Type B pancreatic cell (in vitro differentiated cells): Measurements from ENCODE around the gene TMTC4. TPM values are rescaled to one million over a fixed set of nuclear protein-coding genes. Genes with fewer than 3 reads are reported as not detected.
"Not testable (repeated sequence)": the region's sequence is repeated elsewhere in the genome, so short reads cannot be mapped to it uniquely, and the experiment has no call there.

Source experiments
- DNase-seq: peaks from one replicate; pipeline ENCODE4 v3.0.0; 2021; ENCODE audit warnings: mixed read lengths; ENCODE audit not compliant: unreplicated experiment; ENCODE audit errors: extremely low spot score
- H3K27ac Mint-ChIP-seq: 2 replicates; pipeline ENCODE4 v1.8.0; 2021; ENCODE audit warnings: mild to moderate bottlenecking, mixed read lengths
- H3K27me3 Mint-ChIP-seq: 2 replicates; pipeline ENCODE4 v1.8.0; 2021; ENCODE audit warnings: mixed read lengths
- H3K36me3 Mint-ChIP-seq: 2 replicates; pipeline ENCODE4 v1.8.0; 2021; ENCODE audit warnings: mixed read lengths
- H3K4me1 Mint-ChIP-seq: one replicate; pipeline ENCODE4 v1.8.0; 2021; ENCODE audit warnings: mixed read lengths; ENCODE audit not compliant: unreplicated experiment
- H3K4me3 Mint-ChIP-seq: 2 replicates; pipeline ENCODE4 v1.8.0; 2021; ENCODE audit warnings: mild to moderate bottlenecking, mixed read lengths
- H3K9me3 Mint-ChIP-seq: 2 replicates; pipeline ENCODE4 v1.8.0; 2021; ENCODE audit warnings: mixed read lengths
- total RNA-seq: library from RNA; stranded (reverse); gene quantifications from 2 replicates; pipeline ENCODE4 v1.2.1, GENCODE V29; 2021; ENCODE audit warnings: low replicate concordance
- TF ChIP-seq, protein P1 (sequence below): fragments of 200-600 bp; sonication (generic); conservative IDR thresholded peaks from 2 replicates; pipeline ENCODE4 v1.5.0; 2021; ENCODE audit warnings: antibody characterized with exemption, mild to moderate bottlenecking

TMTC4 gene
- total RNA-seq, 1 donor from 2014 or later: 44.5 TPM

DNA sequence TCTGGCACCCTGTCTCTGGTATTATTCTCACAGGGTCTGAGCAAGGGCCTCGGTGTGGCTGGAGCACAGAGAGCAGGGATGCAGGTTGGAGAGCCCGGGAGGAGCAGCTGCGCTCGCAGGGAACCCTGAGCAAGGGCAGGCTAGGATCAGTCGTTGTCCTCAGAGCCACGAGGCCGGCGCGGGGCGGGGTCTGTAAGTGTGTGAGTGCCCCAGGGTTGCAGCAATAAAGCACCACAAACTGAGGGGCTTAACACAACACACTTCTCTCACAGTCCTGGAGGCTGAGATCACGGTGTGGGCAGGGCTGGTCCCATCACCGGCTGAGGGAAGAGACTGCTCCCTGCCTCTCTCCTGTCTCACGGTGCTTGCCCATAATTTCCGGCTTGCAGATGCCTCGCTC is 47.5 kb downstream of the TMTC4 start:
- no peaks in the 10 kb centered on the region for H3K9me3 Mint-ChIP-seq
- TF ChIP-seq, protein P1, sequence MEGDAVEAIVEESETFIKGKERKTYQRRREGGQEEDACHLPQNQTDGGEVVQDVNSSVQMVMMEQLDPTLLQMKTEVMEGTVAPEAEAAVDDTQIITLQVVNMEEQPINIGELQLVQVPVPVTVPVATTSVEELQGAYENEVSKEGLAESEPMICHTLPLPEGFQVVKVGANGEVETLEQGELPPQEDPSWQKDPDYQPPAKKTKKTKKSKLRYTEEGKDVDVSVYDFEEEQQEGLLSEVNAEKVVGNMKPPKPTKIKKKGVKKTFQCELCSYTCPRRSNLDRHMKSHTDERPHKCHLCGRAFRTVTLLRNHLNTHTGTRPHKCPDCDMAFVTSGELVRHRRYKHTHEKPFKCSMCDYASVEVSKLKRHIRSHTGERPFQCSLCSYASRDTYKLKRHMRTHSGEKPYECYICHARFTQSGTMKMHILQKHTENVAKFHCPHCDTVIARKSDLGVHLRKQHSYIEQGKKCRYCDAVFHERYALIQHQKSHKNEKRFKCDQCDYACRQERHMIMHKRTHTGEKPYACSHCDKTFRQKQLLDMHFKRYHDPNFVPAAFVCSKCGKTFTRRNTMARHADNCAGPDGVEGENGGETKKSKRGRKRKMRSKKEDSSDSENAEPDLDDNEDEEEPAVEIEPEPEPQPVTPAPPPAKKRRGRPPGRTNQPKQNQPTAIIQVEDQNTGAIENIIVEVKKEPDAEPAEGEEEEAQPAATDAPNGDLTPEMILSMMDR: no peak
- peaks cover 67% of the 10 kb centered on the region for H3K36me3 Mint-ChIP-seq
- no peak overlapping the region for H3K4me3 Mint-ChIP-seq
- H3K4me1 Mint-ChIP-seq: peaks cover 27% of the 10 kb centered on the region
- H3K27me3 Mint-ChIP-seq: no peaks in the 10 kb centered on the region
- H3K27ac Mint-ChIP-seq: no peak overlapping the region
- no peak for DNase-seq

DNA sequence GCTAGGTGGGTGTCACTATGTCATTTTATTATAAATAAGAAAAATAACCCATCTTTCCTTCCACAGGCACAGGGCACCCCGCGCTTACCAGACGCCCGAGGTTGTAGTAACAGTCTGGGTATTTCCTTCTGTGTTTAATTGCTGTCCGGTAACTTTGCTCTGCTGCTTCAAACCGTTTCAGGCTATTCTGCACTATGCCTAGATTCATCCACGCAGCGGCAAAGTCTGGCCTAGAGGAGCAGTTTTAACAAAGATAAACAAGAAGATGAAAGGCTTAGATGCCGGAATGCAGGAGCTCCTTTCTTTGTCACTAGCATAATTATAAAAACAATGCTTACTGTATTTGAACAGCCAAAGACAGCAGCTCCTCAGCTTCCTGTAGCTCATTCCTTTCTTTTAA is 49.1 kb downstream of the TMTC4 start:
- H3K27ac Mint-ChIP-seq: no peak overlapping the region
- no peak overlapping the region for H3K4me3 Mint-ChIP-seq
- TF ChIP-seq, protein P1: no peak
- no peaks in the 10 kb centered on the region for H3K27me3 Mint-ChIP-seq
- DNase-seq: no peak
- H3K9me3 Mint-ChIP-seq: no peaks in the 10 kb centered on the region
- H3K36me3 Mint-ChIP-seq: peaks cover 74% of the 10 kb centered on the region
- peaks cover 15% of the 10 kb centered on the region for H3K4me1 Mint-ChIP-seq

DNA sequence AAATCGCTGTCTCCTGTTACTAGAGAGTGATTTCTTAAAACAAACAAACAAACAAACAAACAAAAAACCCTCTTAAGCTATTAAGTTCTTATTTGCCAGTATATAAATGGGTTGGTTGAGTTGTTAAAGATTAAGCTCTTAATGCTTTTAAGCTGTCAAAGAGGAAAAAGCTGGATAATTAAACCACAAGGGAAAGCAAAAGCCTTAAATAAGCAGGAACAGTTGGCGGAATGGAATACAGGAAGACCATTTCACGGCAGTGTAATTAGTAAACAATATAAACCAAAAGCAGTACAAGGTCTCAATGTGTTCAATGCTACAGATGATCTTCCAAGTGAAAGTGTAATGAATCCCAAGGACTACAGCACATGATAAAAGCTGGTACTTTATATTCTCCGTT is 53.8 kb downstream of the TMTC4 start:
- DNase-seq: no peak
- TF ChIP-seq, protein P1: no peak
- peaks cover 50% of the 10 kb centered on the region for H3K36me3 Mint-ChIP-seq
- peaks cover 3% of the 10 kb centered on the region for H3K4me1 Mint-ChIP-seq
- H3K27ac Mint-ChIP-seq: no peak overlapping the region
- H3K27me3 Mint-ChIP-seq: no peaks in the 10 kb centered on the region
- H3K4me3 Mint-ChIP-seq: no peak overlapping the region
- peaks cover 11% of the 10 kb centered on the region for H3K9me3 Mint-ChIP-seq

DNA sequence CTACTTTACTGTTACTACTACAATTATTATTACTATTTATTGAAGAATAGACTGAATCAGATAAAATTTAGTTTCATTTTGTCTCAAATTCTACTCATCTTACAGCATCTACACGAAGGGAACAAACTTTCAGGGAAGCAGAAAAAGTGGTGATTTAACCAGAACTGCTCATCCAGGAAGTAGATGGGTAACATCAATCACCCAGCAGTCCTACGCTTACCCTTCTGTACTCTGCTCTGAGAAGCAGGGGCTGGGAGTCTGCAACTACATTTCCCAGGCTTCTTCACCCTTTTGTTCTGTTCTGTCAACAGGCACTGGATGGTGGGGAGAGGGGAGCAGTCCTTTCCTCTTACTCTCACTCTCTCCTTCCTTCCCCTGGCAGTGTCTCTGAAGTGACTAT is 54.7 kb downstream of the TMTC4 start:
- H3K4me3 Mint-ChIP-seq: no peak overlapping the region
- TF ChIP-seq, protein P1: no peak
- peaks cover 11% of the 10 kb centered on the region for H3K9me3 Mint-ChIP-seq
- no peak for DNase-seq
- no peaks in the 10 kb centered on the region for H3K4me1 Mint-ChIP-seq
- no peaks in the 10 kb centered on the region for H3K27me3 Mint-ChIP-seq
- H3K27ac Mint-ChIP-seq: no peak overlapping the region
- peaks cover 44% of the 10 kb centered on the region for H3K36me3 Mint-ChIP-seq

DNA sequence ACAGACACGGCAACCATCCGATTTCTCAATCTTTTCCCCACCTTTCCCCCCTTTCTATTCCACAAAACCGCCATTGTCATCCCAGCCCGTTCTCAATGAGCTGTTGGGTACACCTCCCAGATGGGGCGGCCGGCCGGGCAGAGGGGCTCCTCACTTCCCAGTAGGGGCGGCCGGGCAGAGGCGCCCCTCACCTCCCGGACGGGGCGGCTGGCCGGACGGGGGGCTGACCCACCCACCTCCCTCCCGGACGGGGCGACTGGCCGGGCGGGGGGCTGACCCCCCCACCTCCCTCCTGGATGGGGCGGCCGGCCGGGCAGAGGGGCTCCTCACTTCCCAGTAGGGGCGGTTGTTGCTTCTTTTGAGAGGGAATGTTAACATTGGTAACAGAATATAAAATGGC is 55.7 kb downstream of the TMTC4 start:
- not testable (repeated sequence) for H3K4me1 Mint-ChIP-seq, H3K27me3 Mint-ChIP-seq, DNase-seq, H3K4me3 Mint-ChIP-seq, H3K27ac Mint-ChIP-seq
- Mint-ChIP-seq H3K36me3 (peaks cover 37% of the 10 kb centered on the region), H3K9me3 (peaks cover 11% of the 10 kb centered on the region)

DNA sequence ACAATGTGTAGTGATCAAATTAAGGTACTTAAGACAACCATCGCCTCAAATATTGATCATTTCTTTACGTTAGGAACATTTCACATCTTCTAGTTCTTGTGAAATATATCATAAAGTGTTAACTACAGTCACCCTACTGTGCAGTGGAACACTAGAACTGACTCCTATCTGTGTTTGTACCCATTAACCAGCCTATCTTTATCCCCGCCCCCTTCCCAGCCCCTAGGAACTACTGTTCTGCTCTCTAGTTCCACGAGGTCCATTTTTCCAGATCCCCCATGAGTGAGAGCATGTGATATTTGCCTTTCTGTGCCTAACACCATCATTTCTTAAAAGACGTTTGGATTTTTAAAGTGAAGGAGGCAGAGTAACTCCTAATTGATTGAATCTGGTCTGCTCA is 61.6 kb downstream of the TMTC4 start:
- H3K4me1 Mint-ChIP-seq: peaks cover 12% of the 10 kb centered on the region
- peaks cover 10% of the 10 kb centered on the region for H3K9me3 Mint-ChIP-seq
- H3K27me3 Mint-ChIP-seq: no peaks in the 10 kb centered on the region
- H3K36me3 Mint-ChIP-seq: peaks cover 27% of the 10 kb centered on the region
- H3K4me3 Mint-ChIP-seq: no peak overlapping the region
- no peak overlapping the region for H3K27ac Mint-ChIP-seq
- DNase-seq: no peak
- TF ChIP-seq, protein P1: no peak
